Measurements from ENCODE around the gene VEGFD. TPM values are rescaled to one million over a fixed set of nuclear protein-coding genes. Genes with fewer than 3 reads are reported as not detected.

The VEGFD gene
- total RNA-seq, 1 donor = not detected

DNA sequence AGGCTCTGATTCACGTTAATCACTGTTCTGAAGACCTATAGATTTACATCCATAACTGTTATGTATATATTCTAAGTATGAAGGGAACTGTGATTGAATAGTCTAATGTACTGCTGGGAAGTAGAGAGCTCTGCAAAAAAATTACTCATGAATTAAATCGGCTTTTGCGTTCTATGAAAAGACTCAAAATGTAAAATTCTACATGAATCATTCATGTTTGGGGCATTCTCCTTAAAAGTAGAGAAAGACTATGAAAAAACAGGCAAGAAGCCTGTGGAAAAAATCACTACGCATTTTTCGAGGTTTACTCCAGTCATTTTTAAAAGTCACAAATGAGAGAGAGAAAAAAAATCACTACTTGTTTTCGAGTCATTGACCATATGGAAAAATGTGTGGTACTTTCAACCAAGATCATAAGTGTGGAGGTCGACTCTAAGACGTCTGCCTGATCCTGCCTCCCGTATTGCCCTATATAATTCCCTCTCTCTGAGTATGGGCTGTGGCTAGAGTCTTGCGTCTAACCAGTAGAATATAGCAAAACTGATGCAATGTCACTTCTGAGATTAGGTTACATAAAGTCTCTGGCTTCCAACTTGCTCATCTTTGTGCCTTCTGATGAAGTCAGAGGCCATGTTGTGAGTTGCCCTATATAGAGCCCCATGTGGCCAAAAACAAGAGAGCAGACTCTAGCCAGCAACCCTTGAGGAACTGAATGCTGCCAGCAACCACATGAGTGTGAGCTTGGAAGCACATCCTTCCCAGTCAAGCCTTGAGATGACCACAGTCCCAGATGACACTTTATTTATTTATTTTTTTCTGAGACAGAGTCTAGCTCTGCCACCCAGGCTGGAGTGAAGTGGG, 32.1 kb upstream of the VEGFD start:
- TF ChIP-seq CTCF (IDR thresholded peaks at IDR 0.05; ENCODE audit: insufficient read depth, low read depth, low read length) = no peak
- DNase-seq (ENCODE audit: low read depth) = no peak
- H3K4me3 ChIP-seq (ENCODE audit: low read depth, low read length) = no peak overlapping the region

- no peak for TF ChIP-seq CTCF (IDR thresholded peaks at IDR 0.05; ENCODE audit: insufficient read depth, low read depth, low read length)
- DNase-seq (ENCODE audit: low read depth) = no peak
- H3K4me3 ChIP-seq (ENCODE audit: low read depth, low read length) = no peak overlapping the region
These were observed 28.9 kb upstream of the VEGFD start for GRCh38 chrX:15413101-15413500.

GRCh38 chrX:15410947-15411346, 26.7 kb upstream of the VEGFD start:
- TF ChIP-seq CTCF (IDR thresholded peaks at IDR 0.05; ENCODE audit: insufficient read depth, low read depth, low read length) = no peak
- DNase-seq (ENCODE audit: low read depth) = no peak
- no peak overlapping the region for H3K4me3 ChIP-seq (ENCODE audit: low read depth, low read length)

DNA sequence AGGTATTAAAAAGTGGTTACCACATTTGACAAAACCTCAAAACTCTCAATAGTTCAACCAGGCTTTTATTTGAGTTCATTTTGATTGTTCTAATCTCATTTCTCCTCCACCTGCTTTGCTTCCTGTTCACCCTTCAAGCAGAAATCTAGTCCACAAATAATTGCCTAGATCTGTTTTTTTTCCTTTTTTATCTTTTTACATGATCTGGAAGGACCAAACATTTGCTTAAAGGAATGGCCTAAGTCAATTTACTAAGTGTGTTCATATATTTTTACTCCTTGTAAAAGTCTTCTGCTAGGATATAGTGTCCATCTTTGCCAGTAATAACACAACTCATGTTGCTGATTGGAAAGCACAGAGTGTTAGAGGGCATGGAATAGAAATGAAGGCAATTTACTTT, 26.2 kb upstream of the VEGFD start:
- TF ChIP-seq CTCF (IDR thresholded peaks at IDR 0.05; ENCODE audit: insufficient read depth, low read depth, low read length) = no peak
- no peak overlapping the region for H3K4me3 ChIP-seq (ENCODE audit: low read depth, low read length)
- DNase-seq (ENCODE audit: low read depth) = no peak

- no peak overlapping the region for H3K4me3 ChIP-seq (ENCODE audit: low read depth, low read length)
- TF ChIP-seq CTCF (IDR thresholded peaks at IDR 0.05; ENCODE audit: insufficient read depth, low read depth, low read length) = no peak
- peak; percentile 37 for DNase-seq (ENCODE audit: low read depth)
These were observed 21.6 kb upstream of the VEGFD start for GRCh38 chrX:15405846-15406245.

DNA sequence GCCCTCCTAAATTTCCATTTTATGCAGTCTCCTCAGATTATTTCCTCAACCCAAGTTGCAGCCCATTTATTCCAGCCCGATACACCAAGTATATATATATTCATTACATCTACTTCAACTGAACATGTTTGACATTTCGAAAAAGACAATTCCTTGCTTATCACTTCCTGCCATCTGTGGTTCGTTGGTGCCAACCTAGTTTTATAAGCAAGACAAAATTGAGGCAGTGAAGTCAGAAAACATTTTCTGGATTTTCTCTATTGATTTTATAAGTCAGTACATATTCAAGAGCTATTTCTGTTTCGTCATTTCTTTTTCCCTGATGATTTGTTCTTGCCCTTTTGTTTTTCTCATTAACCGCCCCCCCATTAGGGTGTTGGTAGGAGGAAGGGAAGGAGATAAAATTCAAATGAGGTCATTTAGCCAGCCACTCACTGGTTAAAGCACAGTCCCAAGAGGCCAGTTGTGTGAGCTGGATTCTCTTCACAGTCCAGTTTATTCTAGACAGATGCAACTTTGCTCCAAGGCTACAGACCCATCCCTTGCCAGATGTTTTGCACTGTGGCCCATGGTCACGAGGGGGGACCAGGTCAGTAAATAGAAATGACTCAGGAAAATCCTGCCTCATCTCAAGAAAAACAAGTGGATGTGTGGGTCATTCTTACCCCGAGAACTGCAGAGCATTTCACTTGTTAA, 20.3 kb upstream of the VEGFD start:
- DNase-seq (ENCODE audit: low read depth) = peak; percentile 75
- TF ChIP-seq CTCF (IDR thresholded peaks at IDR 0.05; ENCODE audit: insufficient read depth, low read depth, low read length) = no peak
- no peak overlapping the region for H3K4me3 ChIP-seq (ENCODE audit: low read depth, low read length)
